ENCODE results near the gene GPR161.
"Not testable (repeated sequence)": the region's sequence is repeated elsewhere in the genome, so short reads cannot be mapped to it uniquely, and the experiment has no call there.

GPR161 gene

GRCh38 chr1:168084396-168085231, 52.1 kb downstream of the GPR161 start:
- DNase-seq: peak; percentile 53

GRCh38 chr1:168083456-168084325, 53.0 kb downstream of the GPR161 start:
- DNase-seq: no peak

GRCh38 chr1:168082008-168082876, 54.5 kb downstream of the GPR161 start:
- peak; percentile 59 for DNase-seq

GRCh38 chr1:168081373-168082007, 55.2 kb downstream of the GPR161 start:
- DNase-seq: no peak

DNA sequence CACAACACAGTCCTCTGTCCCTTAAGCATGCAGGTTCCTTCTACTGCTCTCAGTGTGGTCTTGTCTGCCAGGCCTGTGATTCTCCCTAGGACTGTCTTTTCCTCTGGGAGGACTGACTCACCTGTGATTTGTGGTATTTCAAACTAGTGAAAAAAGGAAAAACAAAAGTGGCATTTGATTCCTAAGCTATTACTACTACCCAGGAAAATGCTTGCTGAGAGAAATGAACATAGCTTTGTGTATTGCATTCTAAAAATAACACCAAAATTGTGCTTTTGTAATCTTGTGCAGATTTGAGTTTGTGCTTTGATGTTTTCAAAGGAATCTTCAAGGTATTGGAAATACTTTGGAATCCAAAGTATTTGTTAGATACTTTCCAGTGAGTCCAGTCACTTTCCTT, 57.0 kb downstream of the GPR161 start:
- no peak for DNase-seq

DNA sequence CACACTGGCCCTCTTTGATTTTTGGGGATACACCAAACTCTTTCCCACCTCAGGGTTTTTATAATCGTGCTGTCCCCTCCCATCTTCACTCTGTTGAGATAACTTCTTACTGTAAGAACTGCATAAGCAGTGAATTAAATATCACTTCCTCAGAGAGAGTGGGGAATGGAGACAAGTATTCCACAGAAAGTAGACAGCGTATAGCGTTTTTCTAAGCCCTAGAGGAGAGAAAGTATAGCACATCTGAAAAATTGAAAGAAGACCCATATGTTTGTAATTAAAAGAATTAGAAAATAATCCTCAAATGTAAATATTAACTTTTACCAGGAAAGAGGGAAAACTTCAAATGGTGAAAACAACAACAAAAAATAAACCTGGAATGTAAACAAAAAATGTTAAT, 67.3 kb downstream of the GPR161 start:
- no peak for DNase-seq

DNA sequence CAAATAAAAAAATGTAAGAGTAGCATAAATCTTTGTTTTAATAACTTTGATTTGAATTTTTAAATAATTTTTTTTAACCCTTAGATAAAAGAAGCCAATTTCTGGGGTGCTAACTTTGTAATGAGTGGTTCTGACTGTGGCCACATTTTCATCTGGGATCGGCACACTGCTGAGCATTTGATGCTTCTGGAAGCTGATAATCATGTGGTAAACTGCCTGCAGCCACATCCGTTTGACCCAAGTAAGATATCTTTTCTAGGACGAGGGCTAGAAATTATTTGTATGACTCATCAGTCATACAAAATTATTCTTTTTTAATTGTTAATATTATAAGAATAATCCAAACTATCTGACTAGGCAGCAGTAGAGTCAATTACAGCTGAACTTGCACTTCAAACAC, 71.2 kb downstream of the GPR161 start:
- DNase-seq: no peak

GRCh38 chr1:168064216-168064615, 72.5 kb downstream of the GPR161 start:
- no peak for DNase-seq

DNA sequence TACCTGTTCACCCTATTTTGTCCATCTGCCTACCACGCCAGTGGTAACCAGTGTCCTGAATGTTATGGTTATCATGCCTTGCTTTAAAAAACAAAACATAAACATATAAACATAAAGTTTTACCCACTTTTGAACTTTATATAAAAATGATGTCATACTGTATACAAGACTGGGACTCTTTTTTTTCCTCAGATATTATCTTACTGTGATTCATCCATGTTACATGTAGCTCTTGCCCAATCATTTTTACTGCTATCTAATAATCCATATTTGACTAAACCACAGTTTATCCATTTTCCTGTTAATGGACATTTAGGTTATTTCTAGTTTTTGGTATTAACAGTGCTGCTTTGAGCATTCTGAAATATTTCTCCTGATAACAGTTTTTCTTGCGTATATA, 78.8 kb downstream of the GPR161 start:
- no peak for DNase-seq

DNA sequence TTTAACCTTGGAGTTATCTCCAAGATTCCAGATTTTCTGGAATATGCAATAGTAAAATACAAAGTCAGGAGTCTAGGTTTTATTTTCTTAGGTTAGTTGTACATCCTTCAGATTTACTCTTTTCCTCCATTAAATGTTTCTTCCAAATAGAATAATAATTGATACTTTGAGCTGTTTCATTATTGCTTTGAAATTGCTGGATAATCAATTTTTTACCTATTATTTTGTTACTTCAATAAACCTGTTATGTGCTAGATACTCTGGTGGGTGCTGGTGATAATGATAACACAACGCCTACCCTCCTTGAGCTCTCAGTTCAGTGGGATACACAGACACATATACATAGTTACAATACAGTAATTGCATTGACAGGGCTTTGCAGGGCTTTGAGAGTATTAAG, 79.4 kb downstream of the GPR161 start:
- no peak for DNase-seq

DNA sequence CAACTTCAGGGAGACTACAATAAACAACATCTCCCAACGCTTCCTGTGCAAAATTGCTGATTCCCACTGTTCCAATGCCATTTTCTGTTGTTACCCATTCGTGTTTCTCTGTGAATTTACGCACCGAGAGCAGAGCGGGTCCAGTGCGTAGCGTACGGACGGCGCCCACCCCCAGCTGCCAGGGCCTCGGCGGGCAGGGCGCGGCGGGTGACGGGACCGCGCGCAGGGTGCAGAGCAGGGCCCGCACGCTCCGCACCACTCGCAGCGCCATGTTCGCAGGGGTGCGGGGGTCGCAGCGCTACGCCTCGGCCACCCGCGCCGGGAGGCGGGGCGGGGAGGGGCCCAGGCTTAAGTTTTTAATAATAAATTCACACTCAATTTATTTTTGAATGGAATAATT, 80.6 kb downstream of the GPR161 start:
- DNase-seq: not testable (repeated sequence)

DNA sequence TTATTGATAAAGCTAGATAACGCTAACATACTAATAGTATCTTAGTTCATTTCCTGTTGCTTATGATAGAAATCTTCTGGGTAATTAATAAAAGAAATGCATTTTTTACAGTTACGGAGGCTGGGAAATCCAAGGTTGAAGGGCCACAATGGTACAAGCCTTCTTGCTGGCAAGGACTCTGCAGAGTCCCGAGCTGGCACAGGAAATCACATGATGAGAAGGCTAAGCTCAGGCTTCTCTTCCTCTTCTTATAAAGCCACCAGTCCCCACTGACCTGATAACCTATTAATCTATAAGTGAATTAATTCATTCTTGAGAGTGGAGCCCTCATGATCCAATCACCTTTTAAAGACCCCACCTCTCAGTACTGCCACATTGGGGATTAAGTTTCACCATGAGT, 82.6 kb downstream of the GPR161 start:
- DNase-seq: no peak

- DNase-seq: no peak
Measured at GRCh38 chr1:168053681-168054080, 83.0 kb downstream of the GPR161 start.

GRCh38 chr1:168050880-168051279, 85.8 kb downstream of the GPR161 start:
- no peak for DNase-seq

DNA sequence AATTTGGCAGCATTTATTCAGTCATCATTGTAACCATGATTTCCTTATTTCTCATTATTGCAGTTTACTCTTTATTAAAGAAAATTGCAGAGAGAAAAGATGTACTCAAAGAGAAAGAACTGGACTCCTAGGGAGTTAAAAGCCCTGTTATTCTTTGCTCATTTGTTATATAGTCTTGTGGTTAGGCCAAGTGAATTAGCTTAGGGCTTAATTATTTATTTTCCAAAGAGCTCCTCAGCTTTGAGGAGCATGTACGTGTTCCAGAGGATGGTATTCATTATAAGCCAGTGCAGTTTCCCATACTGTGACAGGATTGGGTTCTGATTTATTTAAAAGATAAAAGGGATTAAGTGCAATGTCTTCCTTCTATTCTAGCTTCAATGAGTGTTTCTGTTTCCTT, 86.4 kb downstream of the GPR161 start:
- DNase-seq: no peak

GRCh38 chr1:168045311-168045710, 91.4 kb downstream of the GPR161 start:
- no peak for DNase-seq

- DNase-seq: no peak
Measured at GRCh38 chr1:168042362-168042761, 94.4 kb downstream of the GPR161 start.

DNA sequence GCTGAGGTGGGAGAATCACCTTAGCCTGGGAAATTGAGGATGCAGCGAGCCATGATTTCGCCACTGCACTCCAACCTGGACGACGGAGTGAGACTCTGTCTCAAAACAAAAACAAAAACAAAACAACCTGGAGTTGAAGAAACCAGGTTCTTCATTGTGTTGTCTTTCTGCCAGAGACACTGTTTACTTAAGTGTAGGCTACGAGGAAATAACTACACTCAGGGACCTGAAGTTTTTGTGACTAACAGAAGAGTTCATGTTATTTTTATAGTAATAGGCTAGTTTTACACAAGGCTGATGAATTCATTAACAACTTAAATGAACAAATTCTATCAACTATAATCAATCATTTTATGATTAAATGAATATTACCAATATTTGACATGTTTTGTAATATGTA, 101.4 kb downstream of the GPR161 start:
- no peak for DNase-seq

DNA sequence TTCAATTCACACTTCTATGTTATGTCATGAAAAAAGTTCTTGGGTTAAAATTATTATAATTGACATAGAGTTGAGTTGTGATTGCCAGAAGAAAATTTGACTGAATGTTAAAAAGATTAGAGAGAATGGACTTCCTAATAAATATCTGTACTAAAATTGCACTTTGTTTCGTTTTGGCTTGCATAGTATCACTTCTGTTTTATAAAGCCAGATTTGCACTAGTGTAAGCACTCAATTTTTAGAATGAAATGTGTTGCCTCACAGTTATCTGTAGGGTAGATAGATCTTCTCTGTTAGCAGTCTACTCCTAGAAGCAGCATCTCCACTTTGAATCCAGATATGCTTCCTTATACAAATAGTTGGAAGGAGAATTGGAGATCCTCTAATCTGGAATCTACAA, 104.7 kb downstream of the GPR161 start:
- DNase-seq: no peak

GRCh38 chr1:168031627-168032026, 105.1 kb downstream of the GPR161 start:
- DNase-seq: no peak

DNA sequence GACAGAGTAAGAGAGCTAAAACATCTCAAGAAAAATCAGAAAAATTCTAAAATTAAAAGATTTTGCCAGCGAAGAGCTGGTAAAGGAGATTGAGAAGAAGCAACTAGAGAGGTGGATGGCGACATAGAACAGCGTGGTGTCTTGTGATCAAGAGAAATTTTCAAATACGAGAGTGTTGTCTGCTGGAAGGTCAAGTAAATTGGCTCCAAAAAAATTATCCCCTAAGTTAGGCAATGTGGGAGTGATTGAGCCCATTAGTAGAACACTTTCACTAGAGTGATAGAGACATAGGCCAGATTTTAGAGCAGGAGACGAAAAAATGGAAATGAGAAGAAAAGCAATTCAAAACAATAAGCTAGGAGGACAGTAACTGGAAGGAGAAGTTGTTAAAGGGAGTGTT, 105.5 kb downstream of the GPR161 start:
- no peak for DNase-seq

Measured in CD4-positive, alpha-beta T cell treated with Interleukin-21 for 1 hour (primary cell).